Ishikawa (cell line): Measurements from ENCODE around the gene ADAMTS12.

Experiments
- CEBPB ChIP-seq: IDR thresholded peaks from 2 replicates; pipeline ENCODE4 v1.6.1; 2012
- CREB1 ChIP-seq: IDR thresholded peaks from 2 replicates; pipeline ENCODE4 v1.6.1; 2012; ENCODE audit warnings: low read depth
- EGR1 ChIP-seq: IDR thresholded peaks from 2 replicates; pipeline ENCODE4 v1.6.1; 2012
- EP300 ChIP-seq: IDR thresholded peaks from 2 replicates; pipeline ENCODE4 v1.6.1; 2012; ENCODE audit warnings: borderline replicate concordance
- FOXM1 ChIP-seq: IDR thresholded peaks from 2 replicates; pipeline ENCODE4 v1.6.1; 2012; ENCODE audit warnings: low read depth, borderline replicate concordance
- NFIC ChIP-seq: IDR thresholded peaks from 2 replicates; pipeline ENCODE4 v1.6.1; 2012
- RAD21 ChIP-seq: IDR thresholded peaks from 2 replicates; pipeline ENCODE4 v1.6.1; 2012; ENCODE audit warnings: low read depth
- TAF1 ChIP-seq: IDR thresholded peaks from 2 replicates; pipeline ENCODE4 v1.6.1; 2012; ENCODE audit warnings: low read depth, mild to moderate bottlenecking
- TCF12 ChIP-seq: IDR thresholded peaks from 2 replicates; pipeline ENCODE4 v1.6.1; 2012; ENCODE audit warnings: low read depth
- TEAD4 ChIP-seq: IDR thresholded peaks from 2 replicates; pipeline ENCODE4 v1.6.1; 2012
- YY1 ChIP-seq: IDR thresholded peaks from 2 replicates; pipeline ENCODE4 v1.6.1; 2012; ENCODE audit warnings: low read depth
- ZBTB7A ChIP-seq: IDR thresholded peaks from 2 replicates; pipeline ENCODE4 v1.6.1; 2012; ENCODE audit warnings: low read depth
- TF ChIP-seq, protein P1 (sequence below): IDR thresholded peaks from 2 replicates; pipeline ENCODE4 v1.6.1; 2012; ENCODE audit warnings: low read depth, mild to moderate bottlenecking
- TF ChIP-seq, protein P2 (sequence below): IDR thresholded peaks from 2 replicates; pipeline ENCODE4 v1.6.1; 2012
- TF ChIP-seq, protein P3 (sequence below): IDR thresholded peaks from 2 replicates; pipeline ENCODE4 v1.6.1; 2012

ADAMTS12 gene

DNA sequence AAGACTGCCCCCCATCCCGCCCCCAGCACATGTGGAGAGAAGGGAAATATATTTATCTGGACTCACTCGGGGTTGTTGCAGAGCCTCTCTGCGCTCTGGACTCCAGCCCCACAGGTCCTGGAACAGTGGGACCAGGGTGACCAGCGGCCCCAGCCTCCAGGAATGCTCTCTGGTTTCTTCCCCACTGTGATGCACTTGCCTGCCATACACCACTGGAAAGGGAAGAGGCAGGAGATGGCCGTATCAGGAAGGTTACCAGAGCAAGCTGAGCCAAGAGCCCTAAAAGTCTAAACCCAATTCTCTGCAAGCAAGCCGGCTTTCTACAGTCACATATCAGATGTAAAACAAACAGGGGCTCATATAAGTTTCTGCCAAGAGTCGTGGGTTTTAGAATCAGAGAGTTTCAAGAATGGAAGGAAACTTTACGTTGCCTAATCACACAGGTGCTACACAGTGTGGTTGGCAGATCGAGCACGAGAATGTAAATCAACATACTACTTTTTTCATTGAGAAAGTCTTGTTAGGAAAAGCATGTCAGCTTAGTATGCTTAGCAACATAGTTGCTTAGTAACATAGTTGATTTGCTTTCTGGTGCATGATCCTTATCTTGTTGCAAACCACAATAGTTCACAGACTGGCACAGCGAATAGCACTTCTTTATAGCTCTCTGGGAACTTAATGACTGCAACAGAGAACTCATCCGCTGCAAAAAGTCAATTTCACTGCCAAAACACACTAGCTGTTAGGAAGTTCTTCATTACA lies 249.9 kb downstream of the ADAMTS12 start:
- TF ChIP-seq, protein P1, sequence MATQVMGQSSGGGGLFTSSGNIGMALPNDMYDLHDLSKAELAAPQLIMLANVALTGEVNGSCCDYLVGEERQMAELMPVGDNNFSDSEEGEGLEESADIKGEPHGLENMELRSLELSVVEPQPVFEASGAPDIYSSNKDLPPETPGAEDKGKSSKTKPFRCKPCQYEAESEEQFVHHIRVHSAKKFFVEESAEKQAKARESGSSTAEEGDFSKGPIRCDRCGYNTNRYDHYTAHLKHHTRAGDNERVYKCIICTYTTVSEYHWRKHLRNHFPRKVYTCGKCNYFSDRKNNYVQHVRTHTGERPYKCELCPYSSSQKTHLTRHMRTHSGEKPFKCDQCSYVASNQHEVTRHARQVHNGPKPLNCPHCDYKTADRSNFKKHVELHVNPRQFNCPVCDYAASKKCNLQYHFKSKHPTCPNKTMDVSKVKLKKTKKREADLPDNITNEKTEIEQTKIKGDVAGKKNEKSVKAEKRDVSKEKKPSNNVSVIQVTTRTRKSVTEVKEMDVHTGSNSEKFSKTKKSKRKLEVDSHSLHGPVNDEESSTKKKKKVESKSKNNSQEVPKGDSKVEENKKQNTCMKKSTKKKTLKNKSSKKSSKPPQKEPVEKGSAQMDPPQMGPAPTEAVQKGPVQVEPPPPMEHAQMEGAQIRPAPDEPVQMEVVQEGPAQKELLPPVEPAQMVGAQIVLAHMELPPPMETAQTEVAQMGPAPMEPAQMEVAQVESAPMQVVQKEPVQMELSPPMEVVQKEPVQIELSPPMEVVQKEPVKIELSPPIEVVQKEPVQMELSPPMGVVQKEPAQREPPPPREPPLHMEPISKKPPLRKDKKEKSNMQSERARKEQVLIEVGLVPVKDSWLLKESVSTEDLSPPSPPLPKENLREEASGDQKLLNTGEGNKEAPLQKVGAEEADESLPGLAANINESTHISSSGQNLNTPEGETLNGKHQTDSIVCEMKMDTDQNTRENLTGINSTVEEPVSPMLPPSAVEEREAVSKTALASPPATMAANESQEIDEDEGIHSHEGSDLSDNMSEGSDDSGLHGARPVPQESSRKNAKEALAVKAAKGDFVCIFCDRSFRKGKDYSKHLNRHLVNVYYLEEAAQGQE = no peak
- TF ChIP-seq, protein P2, sequence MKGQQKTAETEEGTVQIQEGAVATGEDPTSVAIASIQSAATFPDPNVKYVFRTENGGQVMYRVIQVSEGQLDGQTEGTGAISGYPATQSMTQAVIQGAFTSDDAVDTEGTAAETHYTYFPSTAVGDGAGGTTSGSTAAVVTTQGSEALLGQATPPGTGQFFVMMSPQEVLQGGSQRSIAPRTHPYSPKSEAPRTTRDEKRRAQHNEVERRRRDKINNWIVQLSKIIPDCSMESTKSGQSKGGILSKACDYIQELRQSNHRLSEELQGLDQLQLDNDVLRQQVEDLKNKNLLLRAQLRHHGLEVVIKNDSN = no peak
- TF ChIP-seq TAF1 (no peak), RAD21 (no peak)

DNA sequence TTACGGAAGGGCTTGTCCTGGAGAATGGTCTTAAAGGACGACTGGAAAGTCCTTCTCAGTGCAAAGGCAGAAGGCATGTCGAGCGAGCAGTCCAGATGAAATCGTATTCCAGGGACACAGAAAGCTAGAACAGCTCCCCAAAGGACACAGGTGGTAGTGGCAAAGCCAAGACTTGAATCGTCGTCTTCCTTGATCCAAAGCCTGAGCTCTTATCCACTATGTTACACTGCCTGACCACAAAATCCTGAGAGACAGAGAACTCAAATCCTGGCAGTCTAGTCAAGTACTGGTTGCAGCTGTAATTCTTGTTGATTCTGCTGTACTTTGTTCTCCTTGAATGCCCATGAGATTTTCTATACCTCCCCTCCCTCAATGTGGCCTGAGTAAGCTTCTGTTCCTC lies 252.3 kb downstream of the ADAMTS12 start:
- TF ChIP-seq TCF12 (no peak), EGR1 (no peak), NFIC (no peak), TEAD4 (no peak), ZBTB7A (no peak), TAF1 (no peak), CREB1 (no peak), FOXM1 (no peak), YY1 (no peak), EP300 (no peak), CEBPB (no peak), RAD21 (no peak)
- TF ChIP-seq, protein P3, sequence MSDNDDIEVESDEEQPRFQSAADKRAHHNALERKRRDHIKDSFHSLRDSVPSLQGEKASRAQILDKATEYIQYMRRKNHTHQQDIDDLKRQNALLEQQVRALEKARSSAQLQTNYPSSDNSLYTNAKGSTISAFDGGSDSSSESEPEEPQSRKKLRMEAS = no peak
- TF ChIP-seq, protein P1 = no peak
- TF ChIP-seq, protein P2 = no peak

DNA sequence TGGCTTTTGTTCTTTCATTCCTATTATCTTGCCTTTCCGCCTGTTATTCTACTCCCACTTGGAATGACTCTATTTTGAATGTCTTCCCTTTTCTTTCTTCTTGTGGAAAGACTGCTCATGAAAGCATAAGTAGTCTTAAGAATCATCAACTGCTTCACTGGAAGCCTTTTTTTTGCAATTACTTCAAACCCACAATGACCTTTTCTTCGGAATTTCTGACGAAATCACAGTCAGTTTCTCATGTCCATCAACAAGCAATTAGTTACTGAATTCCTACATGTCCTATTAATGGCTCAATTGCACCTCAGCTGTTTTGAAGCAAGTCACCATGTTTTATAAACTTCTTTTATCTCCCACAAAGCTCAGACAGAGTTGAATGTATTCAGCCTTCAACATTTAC lies 254.8 kb downstream of the ADAMTS12 start:
- TF ChIP-seq, protein P1 = no peak
- no peak for TF ChIP-seq TCF12
- no peak for TF ChIP-seq CEBPB
- no peak for TF ChIP-seq EP300
- TF ChIP-seq, protein P3 = no peak
- TF ChIP-seq ZBTB7A = no peak
- TF ChIP-seq NFIC = no peak
- no peak for TF ChIP-seq FOXM1
- TF ChIP-seq TEAD4 = no peak
- no peak for TF ChIP-seq TAF1

DNA sequence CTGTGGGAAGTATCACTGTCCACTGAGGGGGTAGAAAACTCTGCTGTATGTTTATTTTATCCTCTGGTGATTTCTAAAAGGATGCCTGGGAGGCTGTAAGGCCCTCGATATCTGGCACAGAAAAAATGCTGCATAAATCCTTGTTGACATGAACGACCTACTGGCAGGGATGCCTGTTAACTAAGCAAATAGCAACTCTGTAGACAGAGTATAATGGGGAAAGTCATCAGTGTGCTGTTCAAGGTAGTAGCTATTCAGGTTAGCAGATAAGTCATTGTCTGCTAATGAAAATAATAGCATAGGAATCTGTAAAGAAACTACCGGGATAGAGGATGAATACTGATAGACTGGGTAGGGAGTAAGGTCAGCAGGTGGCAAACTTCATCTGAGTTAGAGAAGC lies 256.2 kb downstream of the ADAMTS12 start:
- no peak for TF ChIP-seq FOXM1
- TF ChIP-seq TAF1 = no peak
- TF ChIP-seq EGR1 = no peak
- TF ChIP-seq YY1 = no peak
- no peak for TF ChIP-seq NFIC
- TF ChIP-seq, protein P1 = no peak
- TF ChIP-seq TEAD4 = no peak
- no peak for TF ChIP-seq EP300
- no peak for TF ChIP-seq CREB1
